ENCODE results near the gene ELF1.

DNA sequence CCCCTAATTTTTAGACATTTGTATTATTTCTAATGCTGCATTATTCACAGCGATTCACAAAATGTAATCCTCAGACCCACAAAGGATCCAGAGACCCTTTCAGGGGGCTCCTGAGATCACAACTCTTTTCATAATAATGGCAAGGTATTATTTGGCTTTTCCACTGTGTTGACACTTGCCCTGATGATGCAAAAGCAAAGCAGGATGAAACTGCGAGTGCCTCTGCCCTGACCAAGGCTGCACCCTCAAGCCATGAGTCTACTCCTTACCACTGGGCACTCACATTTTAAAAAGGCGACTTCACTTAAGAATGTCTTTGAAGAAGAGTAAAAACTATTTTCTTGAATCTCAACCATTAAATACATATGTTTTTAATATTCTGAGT lies 11.4 kb downstream of the ELF1 start:
- TF ChIP-seq EZH2 (IDR thresholded peaks at IDR 0.05) (no peak), POLR2AphosphoS5 (IDR thresholded peaks at IDR 0.05; ENCODE audit: borderline replicate concordance, low read depth, low read length) (no peak)
